ENCODE results near the gene B4GALNT2.

DNA sequence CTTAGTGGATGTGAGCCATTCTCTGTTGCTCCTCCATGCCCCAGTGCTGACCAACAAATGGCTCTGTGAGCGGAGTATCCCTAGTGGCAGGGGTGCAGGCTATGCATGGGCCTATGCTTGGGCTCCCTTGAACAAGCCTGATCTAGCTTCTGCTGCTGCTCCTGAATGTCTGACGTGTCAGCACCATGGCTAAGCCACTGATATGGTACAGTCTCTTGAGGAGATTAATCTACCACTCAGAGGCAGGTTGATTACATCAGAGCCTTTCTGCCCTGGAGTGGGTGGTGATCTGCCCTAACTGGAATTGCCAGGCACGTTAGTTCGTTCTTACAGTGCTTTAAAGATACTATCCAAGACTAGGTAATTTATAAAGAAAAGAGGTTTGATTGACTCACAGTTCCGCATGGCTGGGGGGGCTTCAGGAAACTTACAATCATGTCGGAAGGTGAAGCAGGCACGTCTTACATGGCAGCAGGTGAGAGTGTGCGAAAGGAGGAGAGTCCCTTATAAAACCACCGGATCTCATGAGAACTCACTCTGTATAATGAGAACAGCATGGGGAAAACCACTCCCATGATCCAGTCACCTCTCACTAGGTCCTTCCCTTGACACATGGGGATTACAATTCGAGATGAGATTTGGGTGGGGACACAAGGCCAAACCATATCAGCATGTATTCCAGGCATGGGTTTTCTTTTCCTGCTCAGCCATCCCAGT, 41.5 kb upstream of the B4GALNT2 start:
- no peak for TF ChIP-seq POLR2A (IDR thresholded peaks at IDR 0.05; ENCODE audit: insufficient read depth in 1 of 2, low read depth in 2 of 2, low read length in 2 of 2)
- no peak for TF ChIP-seq MTA3 (CRISPR knock-in tag; IDR thresholded peaks at IDR 0.05)
- no peak for TF ChIP-seq ZNF10 (CRISPR knock-in tag; IDR thresholded peaks at IDR 0.05; ENCODE audit: borderline replicate concordance, low read depth)
- TF ChIP-seq, protein P1, sequence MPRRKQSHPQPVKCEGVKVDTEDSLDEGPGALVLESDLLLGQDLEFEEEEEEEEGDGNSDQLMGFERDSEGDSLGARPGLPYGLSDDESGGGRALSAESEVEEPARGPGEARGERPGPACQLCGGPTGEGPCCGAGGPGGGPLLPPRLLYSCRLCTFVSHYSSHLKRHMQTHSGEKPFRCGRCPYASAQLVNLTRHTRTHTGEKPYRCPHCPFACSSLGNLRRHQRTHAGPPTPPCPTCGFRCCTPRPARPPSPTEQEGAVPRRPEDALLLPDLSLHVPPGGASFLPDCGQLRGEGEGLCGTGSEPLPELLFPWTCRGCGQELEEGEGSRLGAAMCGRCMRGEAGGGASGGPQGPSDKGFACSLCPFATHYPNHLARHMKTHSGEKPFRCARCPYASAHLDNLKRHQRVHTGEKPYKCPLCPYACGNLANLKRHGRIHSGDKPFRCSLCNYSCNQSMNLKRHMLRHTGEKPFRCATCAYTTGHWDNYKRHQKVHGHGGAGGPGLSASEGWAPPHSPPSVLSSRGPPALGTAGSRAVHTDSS (CRISPR knock-in tag; conservative IDR thresholded peaks at IDR 0.05), result no peak
- TF ChIP-seq ZNF552 (CRISPR knock-in tag; IDR thresholded peaks at IDR 0.05; ENCODE audit: borderline replicate concordance), result no peak
- no peak for TF ChIP-seq ZNF883 (CRISPR knock-in tag; IDR thresholded peaks at IDR 0.05; ENCODE audit: not compliant biosample characterization)
- TF ChIP-seq SRF (IDR thresholded peaks at IDR 0.05; ENCODE audit: low read depth, low read length), result no peak
